Cardiac muscle cell (in vitro differentiated cells and primary cell): Measurements from ENCODE around the gene NAA80. TPM values are rescaled to one million over a fixed set of nuclear protein-coding genes. Genes with fewer than 3 reads are reported as not detected.

Experiments
- DNase-seq, 2 donors: peaks; one replicate each; pipeline versions ENCODE4 v3.0.0 to v3.0.0-alpha.2; 2010 to 2017; ENCODE audit warnings: low read depth in 1 of 2, low spot score in 1 of 2
- H3K27ac ChIP-seq: fragments of 200-600 bp; sonication (generic); 2 replicates; pipeline ENCODE4 v1.5.1; 2016
- H3K27me3 ChIP-seq: fragments of 200-600 bp; sonication (generic); 2 replicates; pipeline ENCODE4 v1.6.0; 2016; ENCODE audit warnings: control low read depth
- H3K36me3 ChIP-seq: fragments of 200-600 bp; sonication (generic); 2 replicates; pipeline ENCODE4 v1.5.1; 2016; ENCODE audit warnings: control low read depth
- H3K4me1 ChIP-seq: fragments of 200-600 bp; sonication (generic); 2 replicates; pipeline ENCODE4 v1.8.1; 2017; ENCODE audit warnings: low read depth, mild to moderate bottlenecking, mixed run types
- H3K4me3 ChIP-seq: fragments of 200-600 bp; sonication (generic); 2 replicates; pipeline ENCODE4 v1.5.1; 2016; ENCODE audit warnings: mild to moderate bottlenecking
- H3K9me3 ChIP-seq: fragments of 200-600 bp; sonication (generic); 2 replicates; pipeline ENCODE4 v1.5.1; 2017; ENCODE audit warnings: low read depth, mild to moderate bottlenecking, control low read depth
- polyA plus RNA-seq: library from polyadenylated mRNA; unstranded; fragments of >200 nt; fragmentation: Nextera tagmentation; extraction: Ambion mirVana; gene quantifications from 2 replicates; pipeline ENCODE4 v1.2.1, GENCODE V29; 2016
- total RNA-seq: library from RNA; depleted of rRNA; stranded (reverse); fragments of >200 nt; gene quantifications from 2 replicates; pipeline ENCODE4 v1.2.3, GENCODE V29; 2016
- TF ChIP-seq, protein P1 (sequence below): IDR thresholded peaks from 2 replicates; pipeline ENCODE4 v1.5.1; 2012; ENCODE audit warnings: low read depth, mild to moderate bottlenecking, low read length

Gene NAA80
- total and polyA plus RNA-seq, 2 experiments from 2014 or later, result 35.6 to 40.4 TPM

DNA sequence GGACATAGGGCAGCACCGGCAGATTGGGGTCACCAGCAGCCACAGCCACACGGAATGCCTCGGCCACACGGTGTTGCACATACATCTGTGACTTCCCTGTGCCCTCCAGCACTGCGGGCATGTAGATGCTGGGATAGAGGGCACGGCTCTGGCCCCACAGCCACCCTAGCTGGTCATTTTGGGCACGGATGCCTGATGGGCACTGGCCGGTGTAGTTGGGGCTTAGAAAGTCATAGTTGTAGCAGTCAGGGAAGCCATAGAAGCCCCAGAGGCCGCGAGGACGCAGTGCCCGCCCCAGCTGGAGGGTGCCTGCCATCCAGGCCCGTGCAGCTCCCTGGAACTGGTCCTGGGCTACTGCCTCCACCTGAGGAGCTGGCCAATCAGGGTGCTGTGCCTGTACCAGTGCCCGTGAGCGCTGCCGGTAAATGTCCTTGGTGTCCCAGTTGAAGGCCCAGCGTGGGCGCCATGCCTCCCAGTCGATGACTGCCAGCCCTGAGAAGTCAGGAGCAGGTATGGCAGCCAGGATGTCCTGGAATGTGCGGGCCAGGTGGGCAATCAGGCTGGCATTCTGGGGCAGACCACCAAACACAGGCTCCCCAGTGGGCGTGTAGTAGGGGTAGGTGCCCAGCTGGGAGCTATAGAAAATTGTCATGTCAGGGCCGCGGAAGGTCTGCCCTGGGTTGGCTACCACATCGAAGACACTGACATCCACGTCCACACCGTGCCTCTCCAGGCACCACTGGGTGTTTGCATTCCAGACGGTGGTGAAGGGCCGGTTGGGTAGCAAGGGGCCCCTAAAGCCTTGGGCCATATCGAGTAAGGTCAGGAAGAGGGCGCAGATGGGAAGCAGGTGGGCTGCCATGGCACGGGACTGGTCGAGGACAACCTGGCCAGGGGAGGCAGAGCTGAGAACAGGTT lies 3.1 kb upstream of the NAA80 start:
- Histone ChIP-seq H3K9me3 (no peaks in the 10 kb centered on the region), H3K4me1 (peaks cover 15% of the 10 kb centered on the region), H3K4me3 (no peak overlapping the region), H3K27me3 (no peaks in the 10 kb centered on the region), H3K27ac (peak overlapping the region; percentile 76), H3K36me3 (no peaks in the 10 kb centered on the region)
- TF ChIP-seq, protein P1, sequence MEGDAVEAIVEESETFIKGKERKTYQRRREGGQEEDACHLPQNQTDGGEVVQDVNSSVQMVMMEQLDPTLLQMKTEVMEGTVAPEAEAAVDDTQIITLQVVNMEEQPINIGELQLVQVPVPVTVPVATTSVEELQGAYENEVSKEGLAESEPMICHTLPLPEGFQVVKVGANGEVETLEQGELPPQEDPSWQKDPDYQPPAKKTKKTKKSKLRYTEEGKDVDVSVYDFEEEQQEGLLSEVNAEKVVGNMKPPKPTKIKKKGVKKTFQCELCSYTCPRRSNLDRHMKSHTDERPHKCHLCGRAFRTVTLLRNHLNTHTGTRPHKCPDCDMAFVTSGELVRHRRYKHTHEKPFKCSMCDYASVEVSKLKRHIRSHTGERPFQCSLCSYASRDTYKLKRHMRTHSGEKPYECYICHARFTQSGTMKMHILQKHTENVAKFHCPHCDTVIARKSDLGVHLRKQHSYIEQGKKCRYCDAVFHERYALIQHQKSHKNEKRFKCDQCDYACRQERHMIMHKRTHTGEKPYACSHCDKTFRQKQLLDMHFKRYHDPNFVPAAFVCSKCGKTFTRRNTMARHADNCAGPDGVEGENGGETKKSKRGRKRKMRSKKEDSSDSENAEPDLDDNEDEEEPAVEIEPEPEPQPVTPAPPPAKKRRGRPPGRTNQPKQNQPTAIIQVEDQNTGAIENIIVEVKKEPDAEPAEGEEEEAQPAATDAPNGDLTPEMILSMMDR, result no peak
- no peak for DNase-seq

DNA sequence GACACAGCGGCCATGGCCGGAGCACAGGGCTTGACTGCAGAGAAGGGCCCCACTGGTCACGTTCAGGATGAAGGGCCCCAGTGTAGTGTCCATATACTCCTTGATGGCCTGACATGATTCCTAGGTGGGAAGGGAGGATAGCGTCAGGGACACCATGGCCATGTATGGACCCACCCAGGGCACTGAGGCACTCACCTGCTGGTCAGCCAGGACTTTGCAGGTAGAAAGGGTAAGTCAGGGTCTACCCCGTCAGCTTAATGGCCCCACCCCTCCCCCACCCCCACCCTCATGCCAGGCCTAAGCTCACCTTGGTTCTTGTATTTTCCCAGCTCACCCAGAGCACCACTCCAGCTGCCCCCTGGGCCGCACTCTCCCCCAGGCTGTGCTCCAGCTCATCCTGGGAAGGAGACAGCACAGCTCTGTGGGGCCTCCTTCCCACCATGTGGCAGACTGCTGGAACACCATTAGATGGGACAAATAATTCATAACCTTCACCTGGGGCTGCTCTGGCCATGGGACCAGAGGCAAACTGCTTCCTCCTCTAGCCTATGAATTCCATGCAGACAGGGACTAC lies 1.6 kb upstream of the NAA80 start:
- H3K9me3 ChIP-seq, result no peaks in the 10 kb centered on the region
- H3K36me3 ChIP-seq, result no peaks in the 10 kb centered on the region
- H3K27me3 ChIP-seq, result no peaks in the 10 kb centered on the region
- no peak overlapping the region for H3K4me3 ChIP-seq
- peaks cover 15% of the 10 kb centered on the region for H3K4me1 ChIP-seq
- DNase-seq, result no peak
- TF ChIP-seq, protein P1, result no peak
- no peak overlapping the region for H3K27ac ChIP-seq

DNA sequence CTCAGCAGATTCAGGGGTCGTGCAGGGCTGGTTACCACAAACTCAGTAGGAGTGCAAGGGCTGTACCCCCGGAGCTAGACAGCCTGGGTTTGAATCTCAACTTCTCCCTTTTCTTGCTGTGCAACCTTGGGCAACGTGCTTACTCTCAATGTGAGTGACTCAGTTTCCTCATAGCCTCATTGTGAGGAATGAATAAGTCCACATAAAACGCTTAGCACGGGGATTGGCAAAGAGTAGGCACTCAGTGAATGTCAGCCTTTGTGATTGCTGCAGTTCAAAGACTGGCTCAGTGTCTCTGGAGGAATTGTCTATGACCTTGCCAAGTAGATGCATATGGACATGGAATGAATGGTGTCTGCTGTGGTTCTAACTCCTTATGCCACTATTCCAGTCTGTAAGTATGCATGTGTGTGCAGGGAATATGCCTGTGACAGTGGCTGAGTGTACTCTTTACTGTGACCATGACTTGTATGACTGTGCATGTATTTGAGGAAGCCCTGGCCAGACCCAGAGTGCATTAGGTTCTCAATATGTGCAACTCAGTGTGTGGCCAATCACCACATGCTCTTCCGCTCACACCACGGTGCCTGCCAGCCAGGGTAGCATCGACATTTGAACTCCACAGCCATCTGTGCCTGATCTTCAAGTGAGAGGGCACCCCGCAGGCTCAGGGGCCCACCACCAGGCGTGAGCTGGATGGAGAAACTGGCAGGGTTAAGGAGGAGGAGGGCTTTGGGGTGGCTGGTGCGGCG lies 900 bp upstream of the NAA80 start:
- TF ChIP-seq, protein P1, result no peak
- Histone ChIP-seq H3K27ac (peak overlapping the region; percentile 70), H3K9me3 (no peaks in the 10 kb centered on the region), H3K36me3 (no peaks in the 10 kb centered on the region), H3K4me3 (peak overlapping the region; percentile 29), H3K4me1 (peaks cover 15% of the 10 kb centered on the region), H3K27me3 (no peaks in the 10 kb centered on the region)
- peak in 1 of 2 donors; percentile 40 for DNase-seq

DNA sequence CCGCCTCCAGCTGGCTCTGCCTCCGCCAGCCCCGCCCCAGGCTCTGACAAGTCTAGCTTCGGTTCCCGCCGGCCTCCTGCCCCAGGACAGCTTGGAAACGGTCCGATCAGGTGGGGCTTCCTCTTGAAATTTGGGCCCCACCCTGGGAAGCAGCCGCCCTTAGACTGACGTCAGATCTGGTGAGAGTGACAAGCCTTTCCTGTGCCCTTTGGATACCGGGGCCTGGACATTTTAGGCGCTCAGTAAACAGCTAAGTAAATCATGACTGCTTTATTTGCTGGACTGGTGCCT lies 378 bp upstream of the NAA80 start:
- Histone ChIP-seq H3K27me3 (no peaks in the 10 kb centered on the region), H3K27ac (peak overlapping the region; percentile 70), H3K4me3 (peak overlapping the region; percentile 29), H3K9me3 (no peaks in the 10 kb centered on the region), H3K36me3 (no peaks in the 10 kb centered on the region), H3K4me1 (peaks cover 15% of the 10 kb centered on the region)
- TF ChIP-seq, protein P1, result no peak
- DNase-seq, result no peak

DNA sequence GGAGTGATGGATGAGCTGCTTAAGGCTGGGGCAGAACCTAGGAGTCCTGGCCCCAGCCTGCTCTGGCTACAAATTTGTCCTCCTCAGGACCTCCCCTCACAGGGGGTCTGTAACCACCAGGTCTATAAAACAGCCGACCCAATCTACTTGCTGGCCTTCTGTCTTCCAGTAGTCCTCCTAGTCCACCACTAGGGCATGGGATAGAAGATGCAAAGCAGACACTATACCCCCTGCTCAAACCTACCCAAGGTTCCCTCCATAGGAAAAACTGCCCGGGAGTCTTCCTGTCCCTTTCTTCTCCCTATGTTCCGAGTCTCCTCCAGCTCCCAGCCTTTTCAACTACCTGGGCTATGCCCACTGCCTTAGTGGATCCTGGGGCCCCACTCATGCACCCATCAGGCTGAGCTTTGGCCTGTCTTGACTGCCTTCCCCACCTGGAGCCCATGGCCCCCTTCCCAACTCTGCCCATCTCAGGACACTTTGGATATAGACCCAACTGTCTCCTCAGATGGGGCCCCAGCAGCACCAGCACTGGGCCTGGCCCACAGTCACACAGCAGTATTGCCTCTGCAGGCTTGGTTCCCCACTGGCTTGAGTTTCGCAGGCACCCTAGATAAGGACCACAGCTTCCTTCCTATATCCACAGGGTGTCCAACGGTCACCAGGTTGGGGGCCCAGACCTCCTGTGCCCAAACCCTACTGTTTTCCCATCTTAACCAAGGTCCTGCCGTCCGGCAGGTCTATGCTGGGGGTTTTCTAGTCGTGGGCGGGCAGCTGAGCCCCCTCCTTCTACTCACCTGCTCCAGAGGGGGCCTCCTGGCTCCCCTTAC lies 1.1 kb downstream of the NAA80 start:
- Histone ChIP-seq H3K27ac (no peak overlapping the region), H3K9me3 (no peaks in the 10 kb centered on the region), H3K4me1 (peaks cover 10% of the 10 kb centered on the region), H3K36me3 (no peaks in the 10 kb centered on the region), H3K27me3 (no peaks in the 10 kb centered on the region), H3K4me3 (peak overlapping the region; percentile 54)
- TF ChIP-seq, protein P1, result no peak
- no peak for DNase-seq
